ENCODE data around the gene SELENOW. TPM values are rescaled to one million over a fixed set of nuclear protein-coding genes. Genes with fewer than 3 reads are reported as not detected.
"Not testable (repeated sequence)": the region's sequence is repeated elsewhere in the genome, so short reads cannot be mapped to it uniquely, and the experiment has no call there.

SELENOW gene
- total RNA-seq, 1 donor from 2014 or later: 62.9 TPM

GRCh38 chr19:47780215-47780551 lies 1.7 kb downstream of the SELENOW start:
- DNase-seq (ENCODE audit: low spot score): no peak
- ATAC-seq: no peak

GRCh38 chr19:47781590-47782262 lies 3.2 kb downstream of the SELENOW start:
- DNase-seq (ENCODE audit: low spot score) (no peak), ATAC-seq (peak; percentile 16)

- ATAC-seq (no peak), DNase-seq (ENCODE audit: low spot score) (no peak)
These were observed 8.1 kb downstream of the SELENOW start for GRCh38 chr19:47786566-47786965.

- DNase-seq (ENCODE audit: low spot score); ATAC-seq: not testable (repeated sequence)
These were observed 8.8 kb downstream of the SELENOW start for GRCh38 chr19:47787307-47787706.

GRCh38 chr19:47789811-47790210 lies 11.3 kb downstream of the SELENOW start:
- ATAC-seq; DNase-seq (ENCODE audit: low spot score): not testable (repeated sequence)

- ATAC-seq: peak; percentile 92
- DNase-seq (ENCODE audit: low spot score): peak; percentile 79
These were observed 11.9 kb downstream of the SELENOW start for GRCh38 chr19:47790398-47790814.

- no peak for DNase-seq (ENCODE audit: low spot score)
- no peak for ATAC-seq
These were observed 14.1 kb downstream of the SELENOW start for GRCh38 chr19:47792616-47793015.

- ATAC-seq (no peak), DNase-seq (ENCODE audit: low spot score) (no peak)
These were observed 16.0 kb downstream of the SELENOW start for GRCh38 chr19:47794526-47794925.

GRCh38 chr19:47796785-47797184 lies 18.3 kb downstream of the SELENOW start:
- DNase-seq (ENCODE audit: low spot score) (no peak), ATAC-seq (no peak)

GRCh38 chr19:47797996-47798903 lies 19.7 kb downstream of the SELENOW start:
- ATAC-seq: no peak
- no peak for DNase-seq (ENCODE audit: low spot score)

GRCh38 chr19:47798904-47799266 lies 20.4 kb downstream of the SELENOW start:
- DNase-seq (ENCODE audit: low spot score): no peak
- no peak for ATAC-seq

- ATAC-seq (no peak), DNase-seq (ENCODE audit: low spot score) (no peak)
These were observed 22.8 kb downstream of the SELENOW start for GRCh38 chr19:47801270-47801669.

GRCh38 chr19:47802521-47803043 lies 24.1 kb downstream of the SELENOW start:
- ATAC-seq (no peak), DNase-seq (ENCODE audit: low spot score) (no peak)

- not testable (repeated sequence) for DNase-seq (ENCODE audit: low spot score)
- ATAC-seq: peak; percentile 14
These were observed 24.6 kb downstream of the SELENOW start for GRCh38 chr19:47803148-47803547.

- not testable (repeated sequence) for DNase-seq (ENCODE audit: low spot score)
- peak; percentile 54 for ATAC-seq
These were observed 25.2 kb downstream of the SELENOW start for GRCh38 chr19:47803671-47804070.

GRCh38 chr19:47804451-47804850 lies 25.9 kb downstream of the SELENOW start, which contains the start of gene TPRX1:
TSS of gene TPRX1 (minus strand) at chr19:47804551. CDS start at chr19:47804539, 12 bp downstream.
- ATAC-seq: peak; percentile 21
- not testable (repeated sequence) for DNase-seq (ENCODE audit: low spot score)

GRCh38 chr19:47805313-47805712 lies 26.8 kb downstream of the SELENOW start:
- DNase-seq (ENCODE audit: low spot score) (no peak), ATAC-seq (no peak)

- ATAC-seq (no peak), DNase-seq (ENCODE audit: low spot score) (no peak)
These were observed 27.9 kb downstream of the SELENOW start for GRCh38 chr19:47806435-47806834.

GRCh38 chr19:47813304-47813994 lies 34.9 kb downstream of the SELENOW start:
- ATAC-seq (peak; percentile 96), DNase-seq (ENCODE audit: low spot score) (peak; percentile 71)

- ATAC-seq (no peak), DNase-seq (ENCODE audit: low spot score) (no peak)
These were observed 35.5 kb downstream of the SELENOW start for GRCh38 chr19:47813995-47814328.

- not testable (repeated sequence) for DNase-seq (ENCODE audit: low spot score); ATAC-seq
These were observed 37.8 kb downstream of the SELENOW start for GRCh38 chr19:47816270-47816669.

All from left lobe of liver (tissue), 2 donors.